G401 (cell line): ENCODE results near the gene VWA8. TPM values are rescaled to one million over a fixed set of nuclear protein-coding genes. Genes with fewer than 3 reads are reported as not detected.
"Not testable (repeated sequence)": the region's sequence is repeated elsewhere in the genome, so short reads cannot be mapped to it uniquely, and the experiment has no call there.

Experiments
- DNase-seq: peaks from one replicate; pipeline ENCODE4 v3.0.0-alpha.2; 2015; ENCODE audit warnings: low spot score
- in situ Hi-C: cut with HindIII; loops from 2 replicates; pipeline ENCODE4 v1.10.0; 2016; ENCODE audit warnings: low sequenced_read_pairs, mixed read lengths
- total RNA-seq: library from RNA; depleted of rRNA; stranded (reverse); fragments of >200 nt; shearing (Covaris generic); gene quantifications from 2 replicates; pipeline ENCODE4 v1.2.3, GENCODE V29; 2014

Gene VWA8
- total RNA-seq, 1 experiment from 2014 or later: 19.2 TPM

DNA sequence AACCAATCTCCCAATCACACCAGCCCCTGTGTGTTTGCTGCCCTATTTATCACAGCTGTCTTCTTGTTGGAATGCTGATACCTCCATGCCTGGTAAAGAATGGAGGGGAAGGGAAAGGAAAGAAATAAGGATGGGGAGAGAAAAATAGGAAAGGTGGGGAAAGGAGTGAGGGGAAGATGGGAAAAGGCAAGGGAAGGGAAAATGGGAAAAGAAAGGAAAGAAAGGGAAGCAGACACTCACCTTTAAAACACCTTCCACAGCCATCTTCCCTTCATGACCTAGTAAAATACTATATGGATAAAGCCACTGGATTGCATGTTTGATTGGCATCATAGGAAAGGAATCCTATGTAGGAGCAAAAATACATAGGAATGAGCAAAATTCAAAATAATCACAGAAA lies 77.8 kb downstream of the VWA8 start:
- in situ Hi-C loops: no loop called here
- no peak for DNase-seq

- DNase-seq, in situ Hi-C loops: not testable (repeated sequence)
Measured at GRCh38 chr13:41881890-41882289, 79.0 kb downstream of the VWA8 start.

DNA sequence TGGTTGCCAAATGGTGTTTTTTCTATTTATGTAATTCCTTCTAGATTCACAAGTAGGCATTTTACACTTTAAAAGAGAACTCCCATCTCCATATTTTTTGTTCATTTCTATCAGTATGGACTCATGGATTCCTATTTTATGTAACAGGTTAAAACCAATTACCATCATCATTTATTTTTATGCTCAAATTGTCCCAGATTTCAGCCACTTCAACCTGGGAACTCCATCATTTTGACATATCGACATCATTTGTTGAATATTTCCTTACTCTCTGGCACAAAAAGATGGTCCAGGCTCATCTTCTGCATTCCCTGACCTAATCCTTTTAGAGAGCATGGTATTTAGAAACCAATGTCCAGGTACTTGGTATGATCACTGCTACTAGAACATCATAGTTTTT lies 79.9 kb downstream of the VWA8 start:
- in situ Hi-C loops: no loop called here
- no peak for DNase-seq

- no peak for DNase-seq
- in situ Hi-C loops: no loop called here
Measured at GRCh38 chr13:41864658-41865057, 96.3 kb downstream of the VWA8 start.

GRCh38 chr13:41862659-41863058 lies 98.2 kb downstream of the VWA8 start:
- in situ Hi-C loops, DNase-seq: not testable (repeated sequence)

DNA sequence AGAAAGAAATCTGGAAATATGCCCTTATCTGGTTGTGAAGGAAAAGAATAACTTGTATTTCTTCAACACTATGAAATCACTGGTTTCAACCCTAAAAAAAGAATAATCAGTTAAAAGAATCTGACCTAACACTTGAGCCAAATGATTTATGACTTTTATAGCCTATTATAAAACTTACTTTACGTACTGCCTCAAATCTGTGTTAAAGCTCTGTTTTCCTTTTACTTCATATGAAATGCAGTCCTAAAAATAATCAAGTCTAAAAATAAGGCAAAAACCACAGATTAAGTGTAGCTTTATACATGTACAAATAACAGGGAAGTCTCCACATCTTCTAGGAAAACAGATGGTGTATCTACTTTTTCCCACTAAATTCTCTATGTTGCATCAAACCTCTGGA lies 101.3 kb downstream of the VWA8 start:
- DNase-seq: no peak
- in situ Hi-C loops: no loop called here

- no peak for DNase-seq
- in situ Hi-C loops: no loop called here
Measured at GRCh38 chr13:41858780-41859179, 102.1 kb downstream of the VWA8 start.

GRCh38 chr13:41854758-41855157 lies 106.2 kb downstream of the VWA8 start:
- DNase-seq: no peak
- in situ Hi-C loops: no loop called here

GRCh38 chr13:41851351-41851750 lies 109.6 kb downstream of the VWA8 start:
- in situ Hi-C loops: no loop called here
- no peak for DNase-seq

DNA sequence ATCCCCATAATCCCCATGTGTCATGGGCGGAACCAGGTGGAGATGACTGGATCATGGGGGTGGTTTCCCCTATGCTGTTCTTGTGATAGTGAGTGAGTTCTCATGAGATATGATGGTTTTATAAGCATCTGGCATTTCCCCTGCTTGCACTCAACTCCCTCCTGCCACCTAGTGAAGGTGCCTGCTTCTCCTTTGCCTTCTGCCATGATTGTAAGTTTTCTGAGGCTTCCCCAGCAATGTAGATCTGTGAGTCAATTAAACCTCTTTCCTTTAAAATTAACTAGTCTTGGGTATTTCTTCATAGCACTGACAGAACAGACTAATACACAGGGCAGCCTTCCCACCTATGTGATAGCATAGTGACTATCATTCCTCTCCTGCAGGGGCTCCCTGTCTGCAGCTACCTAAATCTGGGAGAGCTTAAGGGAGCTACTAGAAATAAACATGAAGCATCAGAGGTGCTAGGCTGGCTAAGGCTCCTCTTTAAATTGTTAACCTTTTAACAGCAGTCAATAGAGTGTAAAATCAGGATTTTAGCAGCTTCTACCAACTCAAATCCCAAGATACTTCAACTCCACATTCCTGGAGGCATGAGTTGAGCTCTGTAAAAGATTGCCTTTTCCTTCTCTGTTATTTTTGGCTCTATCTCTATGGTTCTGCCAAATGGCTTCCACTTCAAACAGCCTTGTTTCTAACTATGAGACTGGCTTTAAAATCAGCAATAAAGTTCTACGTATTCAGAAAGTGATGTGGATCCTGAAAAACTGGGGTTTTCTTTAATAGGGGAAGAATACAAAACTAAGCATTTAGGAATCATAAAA lies 112.3 kb downstream of the VWA8 start:
- DNase-seq: no peak
- in situ Hi-C loops: no loop called here

DNA sequence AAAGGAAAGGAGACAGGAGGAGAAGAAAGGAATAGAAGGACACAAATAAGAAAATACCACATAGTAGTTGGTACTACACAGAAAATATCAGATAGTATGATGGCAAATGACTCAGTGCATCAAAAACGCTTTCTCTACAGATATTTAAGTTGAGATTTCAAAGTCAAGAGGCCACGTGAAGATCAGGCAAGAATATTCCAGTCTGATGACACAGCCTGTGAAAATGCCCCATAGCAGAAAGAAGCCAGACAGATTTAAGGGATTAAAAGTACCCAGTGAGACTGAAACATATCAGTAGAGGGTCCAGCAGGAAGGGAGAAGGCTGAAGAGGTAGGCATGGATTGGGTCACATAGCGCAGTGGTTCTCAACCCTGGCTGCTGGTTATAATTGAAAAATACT lies 113.7 kb downstream of the VWA8 start:
- no peak for DNase-seq
- in situ Hi-C loops: no loop called here

GRCh38 chr13:41842036-41842620 lies 118.8 kb downstream of the VWA8 start:
- DNase-seq: no peak
- in situ Hi-C loops: no loop called here

GRCh38 chr13:41837629-41838028 lies 123.3 kb downstream of the VWA8 start:
- DNase-seq: no peak
- in situ Hi-C loops: no loop called here

GRCh38 chr13:41835871-41836270 lies 125.0 kb downstream of the VWA8 start:
- in situ Hi-C loops: no loop called here
- DNase-seq: no peak

DNA sequence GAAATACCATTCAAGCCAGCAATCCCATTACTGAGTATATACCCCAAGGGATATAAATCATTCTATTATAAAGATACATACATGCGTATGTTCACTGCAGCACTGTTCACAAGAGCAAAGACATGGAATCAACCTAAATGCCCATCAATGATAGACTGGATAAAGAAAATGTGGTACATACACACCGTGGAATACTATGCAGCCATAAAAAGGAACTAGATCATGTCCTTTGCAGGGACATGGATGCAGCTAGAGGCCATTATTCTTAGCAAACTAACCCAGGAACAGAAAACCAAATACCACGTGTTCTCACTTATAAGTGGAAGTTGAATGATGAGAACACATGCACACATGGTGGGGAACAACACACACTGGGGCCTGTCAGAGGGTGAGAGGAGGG lies 126.2 kb downstream of the VWA8 start:
- DNase-seq, in situ Hi-C loops: not testable (repeated sequence)

DNA sequence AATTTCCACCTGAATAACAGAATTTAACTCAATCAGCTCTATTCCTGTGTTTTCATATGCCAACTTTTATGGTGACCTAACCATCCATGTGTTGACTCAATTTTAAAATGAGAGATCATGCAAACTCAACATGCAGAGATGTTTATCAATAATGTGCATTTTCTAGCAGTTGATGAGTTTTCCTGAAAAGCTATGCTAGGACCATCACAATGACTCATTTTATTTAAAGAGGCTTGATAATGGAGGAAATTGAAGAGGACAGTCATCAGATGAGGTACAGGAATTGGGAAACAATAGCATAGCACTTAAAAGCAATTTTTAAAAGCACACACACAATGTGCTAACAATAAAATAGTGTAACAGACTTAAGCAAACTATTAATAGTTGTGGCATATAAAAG lies 127.1 kb downstream of the VWA8 start:
- in situ Hi-C loops: no loop called here
- no peak for DNase-seq

GRCh38 chr13:41833201-41833600 lies 127.7 kb downstream of the VWA8 start:
- no peak for DNase-seq
- in situ Hi-C loops: no loop called here

GRCh38 chr13:41827507-41828213 lies 133.2 kb downstream of the VWA8 start:
- no peak for DNase-seq
- in situ Hi-C loops: no loop called here

GRCh38 chr13:41825691-41826090 lies 135.2 kb downstream of the VWA8 start:
- in situ Hi-C loops: no loop called here
- DNase-seq: no peak

GRCh38 chr13:41823476-41823875 lies 137.4 kb downstream of the VWA8 start:
- in situ Hi-C loops: no loop called here
- DNase-seq: no peak
